ENCODE measurements around the gene TTLL9. TPM values are rescaled to one million over a fixed set of nuclear protein-coding genes. Genes with fewer than 3 reads are reported as not detected.
"Not testable (repeated sequence)": the region's sequence is repeated elsewhere in the genome, so short reads cannot be mapped to it uniquely, and the experiment has no call there.

TTLL9 gene
- total and polyA plus RNA-seq, 10 of the 15 experiments (the other 5 are each of a cell fraction or from before 2014, with no cell fraction given), result 0.03 to 0.77 (median 0.11) TPM; not detected in 2

DNA sequence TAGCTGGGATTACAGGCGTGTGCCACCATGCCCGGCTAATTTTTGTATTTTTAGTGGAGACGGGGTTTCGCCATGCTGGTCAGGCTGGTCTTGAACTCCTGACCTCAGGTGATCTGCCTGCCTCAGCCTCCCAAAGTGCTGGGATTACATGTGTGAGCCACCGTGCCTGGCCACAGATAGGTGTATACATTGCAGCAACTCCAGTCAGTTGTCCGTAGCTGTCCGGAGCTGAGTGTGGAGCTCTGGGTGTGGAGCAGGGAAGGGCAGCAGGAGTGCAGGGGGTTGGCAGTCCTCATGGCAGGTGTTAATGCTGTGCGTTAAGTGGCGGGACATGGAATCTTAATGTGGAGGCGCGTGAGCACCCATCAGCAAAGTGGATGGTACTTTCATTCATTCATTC lies 42.4 kb upstream of the TTLL9 start:
- in situ Hi-C loops (cut with MboI), result loop anchor here (10.0 kb wide), 1 partner anchor 827 kb away; no protein-coding TSS in a partner anchor
- RAD21 ChIA-PET (ENCODE audit: unreplicated experiment); H3K79me2 ChIP-seq (ENCODE audit: control insufficient read depth, insufficient read depth, low read length); H3K9ac ChIP-seq (ENCODE audit: control insufficient read depth, insufficient read depth, low read length); H3K4me2 ChIP-seq (ENCODE audit: control insufficient read depth, insufficient read depth); ATAC-seq; H3K27ac ChIP-seq (ENCODE audit: control insufficient read depth, insufficient read depth); H3K4me1 ChIP-seq (ENCODE audit: control insufficient read depth, insufficient read depth, low read length); DNase-seq (ENCODE audit: low read depth, low spot score); SMC1A ChIA-PET (ENCODE audit: uncharacterized antibody, unreplicated experiment); H3K36me3 ChIP-seq (ENCODE audit: control insufficient read depth in 2 of 2, insufficient read depth in 2 of 2, low read length in 1 of 2); FAIRE-seq; H3K27me3 ChIP-seq (replicated peaks in 1 of 2; ENCODE audit: control insufficient read depth in 2 of 2, insufficient read depth in 2 of 2, low read length in 1 of 2); H3K9me3 ChIP-seq (replicated peaks; ENCODE audit: control insufficient read depth, insufficient read depth, low read length); H3K4me3 ChIP-seq; H4K20me1 ChIP-seq (ENCODE audit: control insufficient read depth, insufficient read depth); H2AFZ ChIP-seq (ENCODE audit: control insufficient read depth, low read depth, low read length); intact Hi-C loops (cut with micrococcal nuclease; ENCODE audit: unreplicated experiment); BruUV-seq (replicated peaks): not testable (repeated sequence)
- WGBS (ENCODE audit: insufficient coverage, insufficient replicate concordance, low lambda C conversion rate, missing lambda C conversion rate), result 89% methylated on average over 11 of the region's 11 CpGs
- ChIA-PET POLR2A (interaction anchor here (0.7 kb wide), 1 partner anchor 51 kb away, joined by 8 read pairs; no protein-coding TSS in a partner anchor), CTCF (interaction anchor here (1.3 kb wide), 1 partner anchor 124 kb away, joined by 4 read pairs; the partner anchor contains the start of gene PDRG1)

DNA sequence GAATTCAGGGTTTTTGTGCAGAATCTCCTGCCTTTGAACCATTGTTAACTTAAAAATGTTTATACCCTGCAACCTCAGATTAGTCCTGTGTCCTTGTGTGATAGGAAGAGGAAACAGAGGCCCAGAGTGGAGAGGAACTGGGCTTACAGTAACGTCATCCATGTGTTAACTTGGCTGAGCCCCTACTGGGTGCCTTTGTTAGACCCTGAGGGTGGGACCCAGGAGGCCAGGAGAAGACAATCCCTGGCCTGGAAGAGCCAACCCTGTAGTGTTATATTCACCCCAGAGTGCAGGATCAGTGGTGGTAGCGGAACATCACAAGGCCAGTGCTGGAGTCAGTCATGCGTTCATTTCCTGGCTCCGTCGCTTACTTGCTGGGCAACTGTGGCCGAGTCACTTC lies 40.7 kb upstream of the TTLL9 start:
- no peak overlapping the region for H2AFZ ChIP-seq (ENCODE audit: control insufficient read depth, low read depth, low read length)
- WGBS (ENCODE audit: insufficient coverage, insufficient replicate concordance, low lambda C conversion rate, missing lambda C conversion rate), result 22% methylated on average over 6 of the region's 6 CpGs
- ChIA-PET RAD21 (ENCODE audit: unreplicated experiment) (interaction anchor here (0.7 kb wide), 1 partner anchor 137 kb away, joined by 3 read pairs; no protein-coding TSS in a partner anchor), SMC1A (ENCODE audit: uncharacterized antibody, unreplicated experiment) (no interaction called here), POLR2A (no interaction called here), CTCF (interaction anchor here (1.1 to 1.7 kb wide), 5 partner anchors 12 to 202 kb away, joined by 3 to 10 read pairs (median 5); no protein-coding TSS in a partner anchor)
- H3K36me3 ChIP-seq (ENCODE audit: control insufficient read depth in 2 of 2, insufficient read depth in 2 of 2, low read length in 1 of 2), result no peaks in the 10 kb centered on the region; a peak in 1 of 4 replicates
- no peak overlapping the region for H3K4me3 ChIP-seq
- no peaks in the 10 kb centered on the region for H3K4me1 ChIP-seq (ENCODE audit: control insufficient read depth, insufficient read depth, low read length)
- no peak overlapping the region for H3K4me2 ChIP-seq (ENCODE audit: control insufficient read depth, insufficient read depth)
- no peaks in the 10 kb centered on the region for H3K9me3 ChIP-seq (replicated peaks; ENCODE audit: control insufficient read depth, insufficient read depth, low read length)
- H4K20me1 ChIP-seq (ENCODE audit: control insufficient read depth, insufficient read depth), result no peaks in the 10 kb centered on the region
- no peak for ATAC-seq
- BruUV-seq (replicated peaks), result no TSS peak
- no peak for FAIRE-seq
- no peak overlapping the region for H3K27ac ChIP-seq (ENCODE audit: control insufficient read depth, insufficient read depth)
- H3K9ac ChIP-seq (ENCODE audit: control insufficient read depth, insufficient read depth, low read length), result no peak overlapping the region
- in situ Hi-C loops (cut with MboI), result loop anchor here (10.0 kb wide), 1 partner anchor 825 kb away; no protein-coding TSS in a partner anchor
- no peaks in the 10 kb centered on the region for H3K79me2 ChIP-seq (ENCODE audit: control insufficient read depth, insufficient read depth, low read length)
- H3K27me3 ChIP-seq (replicated peaks in 1 of 2; ENCODE audit: control insufficient read depth in 2 of 2, insufficient read depth in 2 of 2, low read length in 1 of 2), result no peaks in the 10 kb centered on the region
- intact Hi-C loops (cut with micrococcal nuclease; ENCODE audit: unreplicated experiment), result no loop called here
- DNase-seq (ENCODE audit: low read depth, low spot score), result no peak
- TF ChIP-seq IKZF1 (conservative IDR thresholded peaks at IDR 0.05) (no peak), SMC3 (IDR thresholded peaks at IDR 0.05; ENCODE audit: borderline replicate concordance, low read length) (no peak), SIN3A (IDR thresholded peaks at IDR 0.05; ENCODE audit: low read depth, low read length) (no peak), CREM (IDR thresholded peaks at IDR 0.05; ENCODE audit: low read depth) (no peak), CHD1 (IDR thresholded peaks at IDR 0.05; ENCODE audit: low read depth, low read length) (no peak)
- TF ChIP-seq, protein P1, sequence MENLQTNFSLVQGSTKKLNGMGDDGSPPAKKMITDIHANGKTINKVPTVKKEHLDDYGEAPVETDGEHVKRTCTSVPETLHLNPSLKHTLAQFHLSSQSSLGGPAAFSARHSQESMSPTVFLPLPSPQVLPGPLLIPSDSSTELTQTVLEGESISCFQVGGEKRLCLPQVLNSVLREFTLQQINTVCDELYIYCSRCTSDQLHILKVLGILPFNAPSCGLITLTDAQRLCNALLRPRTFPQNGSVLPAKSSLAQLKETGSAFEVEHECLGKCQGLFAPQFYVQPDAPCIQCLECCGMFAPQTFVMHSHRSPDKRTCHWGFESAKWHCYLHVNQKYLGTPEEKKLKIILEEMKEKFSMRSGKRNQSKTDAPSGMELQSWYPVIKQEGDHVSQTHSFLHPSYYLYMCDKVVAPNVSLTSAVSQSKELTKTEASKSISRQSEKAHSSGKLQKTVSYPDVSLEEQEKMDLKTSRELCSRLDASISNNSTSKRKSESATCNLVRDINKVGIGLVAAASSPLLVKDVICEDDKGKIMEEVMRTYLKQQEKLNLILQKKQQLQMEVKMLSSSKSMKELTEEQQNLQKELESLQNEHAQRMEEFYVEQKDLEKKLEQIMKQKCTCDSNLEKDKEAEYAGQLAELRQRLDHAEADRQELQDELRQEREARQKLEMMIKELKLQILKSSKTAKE (IDR thresholded peaks at IDR 0.05; ENCODE audit: low read depth, poor library complexity, severe bottlenecking), result no peak
- TF ChIP-seq, protein P2, sequence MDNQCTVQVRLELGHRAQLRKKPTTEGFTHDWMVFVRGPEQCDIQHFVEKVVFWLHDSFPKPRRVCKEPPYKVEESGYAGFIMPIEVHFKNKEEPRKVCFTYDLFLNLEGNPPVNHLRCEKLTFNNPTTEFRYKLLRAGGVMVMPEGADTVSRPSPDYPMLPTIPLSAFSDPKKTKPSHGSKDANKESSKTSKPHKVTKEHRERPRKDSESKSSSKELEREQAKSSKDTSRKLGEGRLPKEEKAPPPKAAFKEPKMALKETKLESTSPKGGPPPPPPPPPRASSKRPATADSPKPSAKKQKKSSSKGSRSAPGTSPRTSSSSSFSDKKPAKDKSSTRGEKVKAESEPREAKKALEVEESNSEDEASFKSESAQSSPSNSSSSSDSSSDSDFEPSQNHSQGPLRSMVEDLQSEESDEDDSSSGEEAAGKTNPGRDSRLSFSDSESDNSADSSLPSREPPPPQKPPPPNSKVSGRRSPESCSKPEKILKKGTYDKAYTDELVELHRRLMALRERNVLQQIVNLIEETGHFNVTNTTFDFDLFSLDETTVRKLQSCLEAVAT (IDR thresholded peaks at IDR 0.05), result no peak
- TF ChIP-seq, protein P3, sequence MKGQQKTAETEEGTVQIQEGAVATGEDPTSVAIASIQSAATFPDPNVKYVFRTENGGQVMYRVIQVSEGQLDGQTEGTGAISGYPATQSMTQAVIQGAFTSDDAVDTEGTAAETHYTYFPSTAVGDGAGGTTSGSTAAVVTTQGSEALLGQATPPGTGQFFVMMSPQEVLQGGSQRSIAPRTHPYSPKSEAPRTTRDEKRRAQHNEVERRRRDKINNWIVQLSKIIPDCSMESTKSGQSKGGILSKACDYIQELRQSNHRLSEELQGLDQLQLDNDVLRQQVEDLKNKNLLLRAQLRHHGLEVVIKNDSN (IDR thresholded peaks at IDR 0.05; ENCODE audit: borderline replicate concordance, extremely low read length, insufficient read depth, low read depth, low read length), result no peak
- TF ChIP-seq, protein P4, sequence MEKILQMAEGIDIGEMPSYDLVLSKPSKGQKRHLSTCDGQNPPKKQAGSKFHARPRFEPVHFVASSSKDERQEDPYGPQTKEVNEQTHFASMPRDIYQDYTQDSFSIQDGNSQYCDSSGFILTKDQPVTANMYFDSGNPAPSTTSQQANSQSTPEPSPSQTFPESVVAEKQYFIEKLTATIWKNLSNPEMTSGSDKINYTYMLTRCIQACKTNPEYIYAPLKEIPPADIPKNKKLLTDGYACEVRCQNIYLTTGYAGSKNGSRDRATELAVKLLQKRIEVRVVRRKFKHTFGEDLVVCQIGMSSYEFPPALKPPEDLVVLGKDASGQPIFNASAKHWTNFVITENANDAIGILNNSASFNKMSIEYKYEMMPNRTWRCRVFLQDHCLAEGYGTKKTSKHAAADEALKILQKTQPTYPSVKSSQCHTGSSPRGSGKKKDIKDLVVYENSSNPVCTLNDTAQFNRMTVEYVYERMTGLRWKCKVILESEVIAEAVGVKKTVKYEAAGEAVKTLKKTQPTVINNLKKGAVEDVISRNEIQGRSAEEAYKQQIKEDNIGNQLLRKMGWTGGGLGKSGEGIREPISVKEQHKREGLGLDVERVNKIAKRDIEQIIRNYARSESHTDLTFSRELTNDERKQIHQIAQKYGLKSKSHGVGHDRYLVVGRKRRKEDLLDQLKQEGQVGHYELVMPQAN (conservative IDR thresholded peaks at IDR 0.05), result no peak
